DOHH2 (cell line): ENCODE measurements around the gene ELP4.

Experiments
- H3F3A ChIP-seq: fragments of 200-600 bp; sonication (generic), shearing (Covaris generic); 2 replicates; pipeline ENCODE4 v1.6.0; 2016; ENCODE audit warnings: antibody characterized with exemption, mild to moderate bottlenecking; ENCODE audit not compliant: control insufficient read depth, insufficient read depth
- H3K27ac ChIP-seq: fragments of 200-600 bp; sonication (generic); 2 replicates; pipeline ENCODE4 v1.5.1; 2014; ENCODE audit warnings: low read depth, mild to moderate bottlenecking, low read length, moderate library complexity
- H3K27me3 ChIP-seq: fragments of 200-600 bp; sonication (generic); 2 replicates; pipeline ENCODE4 v1.6.1; 2014; ENCODE audit warnings: mild to moderate bottlenecking, low read length, mixed read lengths; ENCODE audit not compliant: control insufficient read depth
- H3K36me3 ChIP-seq: fragments of 200-600 bp; sonication (generic); 2 replicates; pipeline ENCODE4 v1.6.1; 2014; ENCODE audit warnings: mild to moderate bottlenecking, low read length, moderate library complexity, mixed read lengths; ENCODE audit not compliant: control insufficient read depth
- H3K4me1 ChIP-seq: fragments of 200-600 bp; sonication (generic); 2 replicates; pipeline ENCODE4 v1.6.1; 2014; ENCODE audit warnings: mild to moderate bottlenecking, low read length, mixed read lengths; ENCODE audit not compliant: control insufficient read depth
- H3K4me2 ChIP-seq: fragments of 200-600 bp; sonication (generic); 2 replicates; pipeline ENCODE4 v1.6.0; 2014; ENCODE audit warnings: mild to moderate bottlenecking, low read length, moderate library complexity
- H3K4me3 ChIP-seq: fragments of 200-600 bp; sonication (generic); 2 replicates; pipeline ENCODE4 v1.5.1; 2014; ENCODE audit warnings: mild to moderate bottlenecking, low read length, mixed read lengths
- H3K79me2 ChIP-seq: fragments of 200-600 bp; sonication (generic); 2 replicates; pipeline ENCODE4 v1.6.1; 2014; ENCODE audit warnings: mild to moderate bottlenecking, low read length, mixed read lengths; ENCODE audit not compliant: control insufficient read depth
- H3K9me2 ChIP-seq: fragments of 200-600 bp; sonication (generic); replicated peaks from 2 replicates; pipeline ENCODE4 v1.6.1; 2014; ENCODE audit warnings: mild to moderate bottlenecking, low read length, mixed read lengths; ENCODE audit not compliant: control insufficient read depth
- H3K9me3 ChIP-seq: fragments of 200-600 bp; sonication (generic); 2 replicates; pipeline ENCODE4 v1.6.1; 2014; ENCODE audit warnings: antibody characterized with exemption, low read length, mixed read lengths; ENCODE audit not compliant: control insufficient read depth, insufficient read depth
- H4K20me1 ChIP-seq: fragments of 200-600 bp; sonication (generic); 2 replicates; pipeline ENCODE4 v1.6.0; 2014; ENCODE audit warnings: low read depth, mild to moderate bottlenecking, antibody characterized with exemption, low read length, moderate library complexity; ENCODE audit not compliant: control insufficient read depth, insufficient read depth
- EZH2phosphoT487 ChIP-seq: fragments of 200-600 bp; sonication (generic); IDR thresholded peaks from 2 replicates; pipeline ENCODE4 v1.6.1; 2017; ENCODE audit warnings: borderline replicate concordance, mild to moderate bottlenecking, antibody characterized with exemption, low read length, moderate library complexity, mixed read lengths
- TF ChIP-seq, protein P1 (sequence below): fragments of 200-600 bp; sonication (generic); IDR thresholded peaks from one replicate; pipeline ENCODE4 v1.5.1; 2014; ENCODE audit warnings: antibody characterized with exemption, mild to moderate bottlenecking, low read depth, low read length; ENCODE audit not compliant: poor library complexity, severe bottlenecking

The ELP4 gene

DNA sequence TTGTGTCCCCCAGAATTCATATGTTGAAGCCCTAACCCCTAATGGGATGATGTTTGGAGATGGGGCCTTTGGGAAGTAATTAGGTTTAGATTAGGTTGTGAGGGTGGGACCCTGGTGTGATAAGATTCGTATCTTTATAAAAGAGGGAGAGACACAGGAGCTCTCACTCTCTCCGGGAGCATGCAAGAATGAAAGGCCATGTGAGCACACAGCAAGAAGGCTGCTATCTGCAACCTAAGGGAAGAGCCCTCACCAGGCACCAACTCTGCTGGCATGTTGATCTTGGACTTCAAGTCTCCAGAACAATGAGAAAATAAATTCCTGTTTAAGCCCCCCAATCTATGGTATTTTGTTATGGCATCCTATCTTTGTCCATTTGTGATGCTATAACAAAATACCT lies 97.3 kb downstream of the ELP4 start:
- Histone ChIP-seq H3K27me3 (no peaks in the 10 kb centered on the region), H3K4me2 (no peak overlapping the region), H3K4me3 (no peak overlapping the region), H3K9me2 (no peaks in the 10 kb centered on the region), H3K27ac (no peak overlapping the region), H4K20me1 (no peaks in the 10 kb centered on the region), H3K79me2 (no peaks in the 10 kb centered on the region), H3K36me3 (0 out of 2 replicates have a peak, but pooled peaks cover 3% of the 10 kb centered on the region), H3F3A (no peaks in the 10 kb centered on the region), H3K9me3 (no peaks in the 10 kb centered on the region), H3K4me1 (no peaks in the 10 kb centered on the region)
- TF ChIP-seq, protein P1, sequence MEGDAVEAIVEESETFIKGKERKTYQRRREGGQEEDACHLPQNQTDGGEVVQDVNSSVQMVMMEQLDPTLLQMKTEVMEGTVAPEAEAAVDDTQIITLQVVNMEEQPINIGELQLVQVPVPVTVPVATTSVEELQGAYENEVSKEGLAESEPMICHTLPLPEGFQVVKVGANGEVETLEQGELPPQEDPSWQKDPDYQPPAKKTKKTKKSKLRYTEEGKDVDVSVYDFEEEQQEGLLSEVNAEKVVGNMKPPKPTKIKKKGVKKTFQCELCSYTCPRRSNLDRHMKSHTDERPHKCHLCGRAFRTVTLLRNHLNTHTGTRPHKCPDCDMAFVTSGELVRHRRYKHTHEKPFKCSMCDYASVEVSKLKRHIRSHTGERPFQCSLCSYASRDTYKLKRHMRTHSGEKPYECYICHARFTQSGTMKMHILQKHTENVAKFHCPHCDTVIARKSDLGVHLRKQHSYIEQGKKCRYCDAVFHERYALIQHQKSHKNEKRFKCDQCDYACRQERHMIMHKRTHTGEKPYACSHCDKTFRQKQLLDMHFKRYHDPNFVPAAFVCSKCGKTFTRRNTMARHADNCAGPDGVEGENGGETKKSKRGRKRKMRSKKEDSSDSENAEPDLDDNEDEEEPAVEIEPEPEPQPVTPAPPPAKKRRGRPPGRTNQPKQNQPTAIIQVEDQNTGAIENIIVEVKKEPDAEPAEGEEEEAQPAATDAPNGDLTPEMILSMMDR: no peak
- TF ChIP-seq EZH2phosphoT487: no peak

GRCh38 chr11:31607914-31608313 lies 98.3 kb downstream of the ELP4 start:
- Histone ChIP-seq H3K27ac (no peak overlapping the region), H3F3A (no peaks in the 10 kb centered on the region), H3K4me2 (no peak overlapping the region), H3K27me3 (no peaks in the 10 kb centered on the region), H4K20me1 (no peaks in the 10 kb centered on the region), H3K9me3 (no peaks in the 10 kb centered on the region), H3K9me2 (no peaks in the 10 kb centered on the region), H3K79me2 (no peaks in the 10 kb centered on the region), H3K4me3 (no peak overlapping the region), H3K4me1 (no peaks in the 10 kb centered on the region), H3K36me3 (0 out of 2 replicates have a peak, but pooled peaks cover 3% of the 10 kb centered on the region)
- TF ChIP-seq EZH2phosphoT487: no peak
- TF ChIP-seq, protein P1: no peak

GRCh38 chr11:31608995-31609394 lies 99.4 kb downstream of the ELP4 start:
- no peak for TF ChIP-seq EZH2phosphoT487
- TF ChIP-seq, protein P1: no peak
- no peaks in the 10 kb centered on the region for H3K27me3 ChIP-seq
- no peaks in the 10 kb centered on the region for H3K4me1 ChIP-seq
- no peaks in the 10 kb centered on the region for H3K79me2 ChIP-seq
- H3K9me3 ChIP-seq: no peaks in the 10 kb centered on the region
- no peaks in the 10 kb centered on the region for H3F3A ChIP-seq
- no peak overlapping the region for H3K27ac ChIP-seq
- 0 out of 2 replicates have a peak, but pooled peaks cover 3% of the 10 kb centered on the region for H3K36me3 ChIP-seq
- H3K4me2 ChIP-seq: no peak overlapping the region
- no peaks in the 10 kb centered on the region for H3K9me2 ChIP-seq
- H3K4me3 ChIP-seq: no peak overlapping the region
- no peaks in the 10 kb centered on the region for H4K20me1 ChIP-seq
